Fibroblast of skin of left quadriceps (primary cell): Measurements from ENCODE around the gene MXD4.
A peak's percentile ranks its signal among the peaks of the same experiment; 100 is the strongest.

ENCODE experiments used
- DNase-seq, 2 experiments: peaks; one replicate each; pipeline ENCODE4 v3.0.0-alpha.2; 2013; ENCODE audit warnings: low read depth in 2 of 2

MXD4 gene

GRCh38 chr4:2292646-2293108, 30.8 kb upstream of the MXD4 start:
- DNase-seq: peak; percentile 66 to 77

DNA sequence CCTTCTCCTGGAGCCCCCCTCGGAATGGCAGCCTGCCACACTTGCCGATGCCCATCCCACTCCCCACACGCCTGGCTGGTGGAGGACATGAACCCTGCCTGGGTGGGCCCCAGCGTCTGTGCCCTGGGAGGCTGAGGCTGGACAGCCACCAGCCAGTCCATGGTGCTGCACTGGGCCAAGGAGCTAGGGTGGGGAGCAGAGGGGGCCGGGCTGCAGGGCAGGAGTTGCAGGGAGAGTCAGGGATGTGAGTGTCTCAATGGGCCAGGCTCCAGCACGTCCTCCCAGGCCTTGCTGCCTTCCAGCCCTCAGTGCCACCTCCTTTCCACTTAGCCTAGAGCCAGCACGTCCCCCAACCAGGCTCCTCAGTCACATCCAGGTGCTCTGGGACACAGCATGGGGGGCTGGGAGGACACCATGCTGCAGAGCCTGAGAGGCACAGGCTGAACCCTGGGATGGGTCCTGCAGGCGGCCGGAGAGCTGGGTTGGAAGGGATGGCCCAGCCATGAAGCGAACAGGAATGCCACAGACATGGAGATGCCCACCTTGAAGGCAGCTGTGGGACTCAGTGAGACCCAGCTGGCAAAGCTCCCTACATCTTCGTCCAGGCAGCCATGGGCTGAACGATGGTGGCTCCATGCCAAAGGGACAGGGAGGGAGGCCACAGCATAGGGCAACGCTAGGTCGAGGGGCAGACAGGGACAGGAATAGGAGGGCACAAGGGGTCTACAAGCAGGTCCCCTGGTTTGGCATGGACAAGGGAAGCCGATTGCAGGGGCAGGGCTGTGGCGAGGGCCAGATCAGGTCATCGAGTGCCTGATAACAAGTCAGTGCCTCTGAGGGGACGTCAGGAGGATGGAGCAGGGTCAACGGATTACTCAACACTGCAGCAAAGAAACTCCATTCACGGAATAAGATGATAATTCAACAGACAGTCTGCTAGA, 30.1 kb upstream of the MXD4 start:
- DNase-seq: no peak

GRCh38 chr4:2290974-2291704, 29.2 kb upstream of the MXD4 start:
- DNase-seq: no peak

GRCh38 chr4:2290488-2290887, 28.6 kb upstream of the MXD4 start:
- no peak for DNase-seq

DNA sequence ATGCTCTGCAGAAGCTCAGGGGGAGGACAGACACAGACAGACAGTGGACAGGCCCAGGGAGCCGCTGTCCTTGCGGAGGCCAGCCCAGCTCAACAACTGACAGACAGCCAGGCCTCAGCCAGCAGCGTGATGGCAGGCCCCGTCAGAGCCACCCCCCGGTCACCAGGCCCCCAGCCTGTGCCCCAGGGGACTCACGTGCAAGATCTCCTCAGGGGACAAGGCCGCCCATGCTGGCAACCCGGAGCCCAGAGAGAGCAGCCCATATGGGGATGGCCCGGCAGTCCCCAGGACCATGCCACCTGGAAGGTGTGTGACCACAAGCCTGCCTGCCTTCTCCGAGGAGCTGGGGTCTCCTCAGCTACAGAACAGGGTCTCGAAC, 28.0 kb upstream of the MXD4 start:
- DNase-seq: no peak

- no peak for DNase-seq
Measured at GRCh38 chr4:2289311-2289954, 27.5 kb upstream of the MXD4 start.

DNA sequence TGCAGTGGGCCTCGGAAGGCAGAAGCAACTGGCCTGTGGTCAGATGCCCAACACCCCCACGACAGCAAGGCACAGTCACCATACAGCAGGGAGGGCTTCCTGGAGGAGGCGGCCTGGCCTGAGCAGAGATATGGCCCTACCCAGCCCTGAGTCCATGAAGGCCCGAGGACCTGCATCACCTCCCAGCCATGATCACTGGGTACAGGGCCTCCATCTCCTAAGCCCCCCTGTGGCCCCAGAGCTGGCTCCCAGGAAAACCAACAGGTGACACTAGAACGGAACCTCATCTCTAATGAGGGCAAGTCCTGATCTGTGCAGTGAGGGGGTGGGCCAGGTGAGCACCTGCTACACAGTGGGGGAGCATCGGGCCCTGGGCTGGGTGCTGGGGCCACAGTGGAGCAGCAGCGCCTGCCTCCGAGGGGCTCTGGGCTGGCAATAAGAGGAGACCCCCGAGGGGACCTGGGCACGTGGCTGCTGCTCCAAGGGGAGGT, 26.2 kb upstream of the MXD4 start:
- no peak for DNase-seq

DNA sequence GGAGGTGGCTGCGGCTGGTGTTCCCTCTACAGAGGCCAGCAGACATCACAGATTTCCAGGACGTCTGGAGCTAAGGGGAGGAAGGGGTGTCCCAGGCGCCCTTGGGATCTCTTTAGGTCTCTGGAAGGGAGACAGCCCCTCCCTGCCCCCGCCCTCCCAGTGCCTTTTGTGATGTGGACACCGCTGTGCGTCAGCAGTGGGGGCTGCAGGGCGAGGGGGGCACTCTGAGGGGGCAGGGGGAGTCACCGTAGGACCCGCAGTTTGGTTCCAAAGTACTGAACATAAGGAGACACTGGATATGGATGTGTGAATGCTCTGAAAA, 25.6 kb upstream of the MXD4 start:
- no peak for DNase-seq

GRCh38 chr4:2286904-2287593, 25.1 kb upstream of the MXD4 start:
- DNase-seq: no peak

DNA sequence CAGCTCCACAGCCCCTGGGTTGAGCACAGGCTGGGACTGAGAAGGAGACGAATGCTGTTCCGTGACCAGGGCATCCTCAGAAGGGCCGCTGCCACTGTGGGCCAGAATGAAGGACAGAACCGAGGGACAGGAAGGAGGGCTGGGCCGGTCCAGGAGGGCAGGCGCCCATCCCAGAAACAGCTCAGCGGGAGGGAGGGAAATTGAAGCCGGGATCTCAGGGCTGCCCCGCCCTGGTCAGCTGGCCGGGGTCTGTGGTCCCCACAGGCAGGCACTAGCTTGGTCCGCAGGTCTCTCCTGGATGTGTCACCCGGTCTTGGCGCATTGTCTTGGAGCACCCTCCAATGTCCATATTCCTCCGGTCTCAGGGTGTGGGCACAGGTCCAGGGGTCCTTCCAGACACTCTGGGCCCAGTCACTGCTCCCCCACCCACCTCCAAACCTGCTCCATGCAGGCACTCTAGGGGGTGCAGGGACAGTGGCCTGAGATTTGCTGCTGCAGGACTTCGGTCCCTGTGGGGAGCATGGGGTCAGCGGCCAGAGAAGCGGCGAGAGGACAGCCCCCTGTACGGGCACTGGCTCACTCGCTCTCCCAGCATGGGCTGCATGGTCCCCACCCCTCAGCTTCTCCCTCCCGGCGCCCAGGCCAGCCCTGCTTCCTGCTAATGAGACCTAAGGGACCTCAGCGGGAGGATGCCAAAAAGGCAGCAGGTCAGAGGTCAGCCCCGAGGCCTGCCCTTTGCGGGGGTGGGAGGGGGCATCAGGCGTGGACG, 23.9 kb upstream of the MXD4 start:
- DNase-seq: no peak

DNA sequence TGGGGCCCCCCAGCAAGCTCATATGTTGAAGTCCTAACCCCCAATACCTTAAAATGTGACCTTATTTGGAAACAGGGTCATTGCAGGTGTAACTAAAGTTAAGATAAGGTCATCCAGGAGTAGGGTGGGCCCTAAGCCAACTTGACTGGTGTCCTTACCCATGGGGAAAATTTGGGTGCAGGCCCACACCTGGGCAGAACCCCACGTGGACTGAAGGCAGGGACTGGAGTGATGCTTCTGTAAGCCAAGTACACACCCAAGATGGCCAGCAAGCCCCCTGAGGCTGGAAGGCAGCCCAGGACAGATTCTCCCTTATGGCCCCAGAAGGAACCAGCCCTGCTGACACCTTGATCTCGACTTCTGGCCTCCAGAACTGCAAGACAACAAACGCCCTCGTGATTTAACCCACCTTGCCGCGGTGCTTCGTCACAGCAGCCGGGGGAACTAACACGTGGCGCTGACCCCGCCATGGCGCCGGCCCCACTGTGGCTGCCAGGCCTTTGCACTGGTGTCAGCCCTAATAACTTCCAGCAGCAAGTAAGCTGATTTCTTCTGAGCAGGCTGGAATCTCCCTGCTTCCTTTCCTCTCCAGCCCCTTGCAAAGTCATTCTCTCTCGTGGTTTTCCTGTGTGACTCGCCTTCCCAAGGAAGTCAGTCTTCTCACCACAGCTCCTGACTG, 23.2 kb upstream of the MXD4 start:
- peak; percentile 23 to 26 for DNase-seq

GRCh38 chr4:2284161-2284933, 22.4 kb upstream of the MXD4 start:
- DNase-seq: no peak

- no peak for DNase-seq
Measured at GRCh38 chr4:2283199-2283711, 21.3 kb upstream of the MXD4 start.

GRCh38 chr4:2281575-2282343, 19.9 kb upstream of the MXD4 start:
- no peak for DNase-seq

DNA sequence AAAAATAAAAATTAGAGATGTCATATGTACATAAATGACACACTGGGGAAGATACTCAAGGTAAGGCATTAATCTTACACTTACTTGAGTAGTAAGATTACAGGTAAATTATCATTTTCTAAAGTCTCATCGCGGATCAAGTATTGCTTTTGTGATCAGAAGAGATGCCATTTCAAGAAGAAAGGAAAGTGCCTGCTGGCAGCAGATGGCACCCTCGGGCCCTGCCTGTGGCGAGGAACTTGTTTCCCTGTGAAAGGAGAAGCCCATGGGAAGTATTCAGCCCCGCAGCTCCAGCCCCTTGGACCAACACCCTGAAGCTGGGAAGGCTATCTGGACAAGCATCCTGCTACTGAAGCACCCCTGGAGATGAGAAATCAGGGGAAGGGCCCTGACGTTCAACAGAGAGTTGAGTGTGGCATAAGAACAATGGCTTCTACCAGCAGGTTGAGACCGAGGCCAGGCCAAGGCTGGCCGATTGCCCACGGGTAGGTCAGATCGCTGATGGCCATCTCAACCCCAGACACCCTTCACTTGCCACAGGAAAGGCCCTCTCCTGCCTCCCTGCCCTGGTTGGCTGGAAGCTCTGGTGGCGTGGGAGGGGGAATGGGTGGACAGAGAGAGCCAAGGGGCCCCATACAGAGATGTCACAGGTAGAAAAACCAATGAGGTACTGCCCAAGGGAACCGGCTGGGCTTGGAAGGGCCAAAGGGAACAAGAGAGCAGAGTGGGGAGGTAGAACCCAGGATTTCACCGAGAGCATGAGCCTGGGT, 18.8 kb upstream of the MXD4 start:
- DNase-seq: no peak

GRCh38 chr4:2277956-2278355, 16.0 kb upstream of the MXD4 start:
- no peak for DNase-seq

GRCh38 chr4:2276581-2277325, 14.8 kb upstream of the MXD4 start:
- no peak for DNase-seq
